PFSK-1 (cell line): ENCODE results near the gene SPINT2.

Source experiments
- POLR2AphosphoS5 ChIP-seq: IDR thresholded peaks from 2 replicates; pipeline ENCODE4 v1.6.1; 2012; ENCODE audit warnings: low read depth, mild to moderate bottlenecking, control low read depth, low read length, moderate library complexity
- TF ChIP-seq, protein P1 (sequence below), 2 experiments: IDR thresholded peaks; 2 replicates each; pipeline versions ENCODE4 v1.6.1 to v1.8.0; 2011 to 2012; ENCODE audit warnings: low read depth in 2 of 2, low read length in 2 of 2, control low read depth in 1 of 2, inconsistent platforms in 1 of 2, mild to moderate bottlenecking in 1 of 2, moderate library complexity in 1 of 2; ENCODE audit not compliant: insufficient read depth in 1 of 2

DNA sequence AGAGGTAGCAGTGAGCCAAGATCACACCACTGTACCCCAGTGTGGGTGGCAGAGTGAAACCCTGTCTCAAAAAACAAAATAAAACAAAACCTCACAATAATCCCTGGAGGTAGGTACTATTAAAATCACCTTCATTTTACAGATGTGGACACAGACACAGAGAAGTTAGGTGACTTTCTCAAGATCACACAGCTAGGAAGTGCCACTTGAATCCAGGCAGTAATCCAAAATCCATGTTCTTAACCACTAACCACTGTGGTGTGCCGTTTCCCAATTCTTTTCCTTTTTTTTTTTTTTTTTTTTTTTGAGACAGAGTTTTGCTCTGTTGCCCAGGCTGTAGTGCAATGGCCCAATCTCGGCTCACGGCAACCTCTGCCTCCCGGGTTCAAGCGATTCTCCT lies 17.2 kb upstream of the SPINT2 start:
- TF ChIP-seq POLR2AphosphoS5 = no peak
- TF ChIP-seq, protein P1, sequence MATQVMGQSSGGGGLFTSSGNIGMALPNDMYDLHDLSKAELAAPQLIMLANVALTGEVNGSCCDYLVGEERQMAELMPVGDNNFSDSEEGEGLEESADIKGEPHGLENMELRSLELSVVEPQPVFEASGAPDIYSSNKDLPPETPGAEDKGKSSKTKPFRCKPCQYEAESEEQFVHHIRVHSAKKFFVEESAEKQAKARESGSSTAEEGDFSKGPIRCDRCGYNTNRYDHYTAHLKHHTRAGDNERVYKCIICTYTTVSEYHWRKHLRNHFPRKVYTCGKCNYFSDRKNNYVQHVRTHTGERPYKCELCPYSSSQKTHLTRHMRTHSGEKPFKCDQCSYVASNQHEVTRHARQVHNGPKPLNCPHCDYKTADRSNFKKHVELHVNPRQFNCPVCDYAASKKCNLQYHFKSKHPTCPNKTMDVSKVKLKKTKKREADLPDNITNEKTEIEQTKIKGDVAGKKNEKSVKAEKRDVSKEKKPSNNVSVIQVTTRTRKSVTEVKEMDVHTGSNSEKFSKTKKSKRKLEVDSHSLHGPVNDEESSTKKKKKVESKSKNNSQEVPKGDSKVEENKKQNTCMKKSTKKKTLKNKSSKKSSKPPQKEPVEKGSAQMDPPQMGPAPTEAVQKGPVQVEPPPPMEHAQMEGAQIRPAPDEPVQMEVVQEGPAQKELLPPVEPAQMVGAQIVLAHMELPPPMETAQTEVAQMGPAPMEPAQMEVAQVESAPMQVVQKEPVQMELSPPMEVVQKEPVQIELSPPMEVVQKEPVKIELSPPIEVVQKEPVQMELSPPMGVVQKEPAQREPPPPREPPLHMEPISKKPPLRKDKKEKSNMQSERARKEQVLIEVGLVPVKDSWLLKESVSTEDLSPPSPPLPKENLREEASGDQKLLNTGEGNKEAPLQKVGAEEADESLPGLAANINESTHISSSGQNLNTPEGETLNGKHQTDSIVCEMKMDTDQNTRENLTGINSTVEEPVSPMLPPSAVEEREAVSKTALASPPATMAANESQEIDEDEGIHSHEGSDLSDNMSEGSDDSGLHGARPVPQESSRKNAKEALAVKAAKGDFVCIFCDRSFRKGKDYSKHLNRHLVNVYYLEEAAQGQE (IDR thresholded peaks at IDR 0.05; ENCODE audit: insufficient read depth in 1 of 2, low read depth in 2 of 2, low read length in 2 of 2) = no peak
